KOPT-K1 (cell line): Measurements from ENCODE around the gene SIN3B.

Experiments used
- H3K27ac ChIP-seq: fragments of 200-600 bp; sonication (generic); 2 replicates; pipeline ENCODE4 v1.5.1; 2016; ENCODE audit warnings: antibody characterized with exemption, mild to moderate bottlenecking, low read depth, low read length; ENCODE audit not compliant: poor library complexity, severe bottlenecking
- H3K36me3 ChIP-seq: fragments of 200-600 bp; sonication (generic); 2 replicates; pipeline ENCODE4 v1.5.1; 2017; ENCODE audit warnings: antibody characterized with exemption, mild to moderate bottlenecking, low read length, moderate library complexity; ENCODE audit not compliant: insufficient read depth
- H3K9me3 ChIP-seq: fragments of 200-600 bp; sonication (generic); 2 replicates; pipeline ENCODE4 v1.5.1; 2017; ENCODE audit warnings: antibody characterized with exemption, low read length, mild to moderate bottlenecking; ENCODE audit not compliant: insufficient read depth, poor library complexity, severe bottlenecking

SIN3B gene

DNA sequence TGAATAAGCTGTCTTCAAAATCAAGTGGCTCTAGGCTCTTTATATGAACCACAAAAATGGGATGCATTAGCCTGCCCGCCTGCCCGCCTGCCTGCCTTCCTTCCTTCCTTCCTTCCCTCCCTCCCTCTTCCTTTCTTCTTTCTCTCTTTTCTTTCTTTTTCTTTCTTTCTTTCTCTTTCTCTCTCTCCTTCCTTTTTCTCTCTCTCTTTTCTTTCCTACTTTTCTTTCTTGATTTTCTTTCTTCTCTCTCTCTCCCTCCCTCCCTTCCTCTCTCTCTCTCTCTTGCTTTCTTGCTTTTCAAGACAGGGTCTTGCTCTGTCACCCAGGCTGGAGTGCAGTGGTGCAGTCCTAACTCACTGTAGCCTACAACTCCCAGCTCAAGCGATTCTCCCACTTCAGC lies 86.5 kb downstream of the SIN3B start:
- peaks cover 37% of the 10 kb centered on the region for H3K9me3 ChIP-seq
- no peak overlapping the region for H3K27ac ChIP-seq
- H3K36me3 ChIP-seq: no peaks in the 10 kb centered on the region

DNA sequence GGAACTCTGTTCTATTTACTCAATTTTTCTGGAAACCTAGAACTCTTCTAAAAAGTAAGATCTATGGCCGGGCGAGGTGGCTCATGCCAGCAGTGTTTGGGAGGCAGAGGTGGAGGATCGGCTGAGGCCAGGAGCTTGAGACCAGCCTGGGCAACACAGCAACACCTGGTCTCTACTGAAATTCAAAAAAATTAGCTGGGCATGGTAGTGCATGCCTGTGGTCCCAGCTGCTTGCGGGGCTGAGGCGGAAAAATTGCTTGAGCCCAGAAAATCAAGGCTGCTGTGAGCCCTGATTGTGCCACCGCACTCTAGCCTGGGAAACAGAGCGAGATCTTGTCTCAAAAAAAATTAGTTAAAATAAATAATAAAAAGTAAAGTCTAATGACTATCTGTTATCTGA lies 88.2 kb downstream of the SIN3B start:
- Histone ChIP-seq H3K27ac (no peak overlapping the region), H3K36me3 (no peaks in the 10 kb centered on the region), H3K9me3 (peaks cover 33% of the 10 kb centered on the region)

DNA sequence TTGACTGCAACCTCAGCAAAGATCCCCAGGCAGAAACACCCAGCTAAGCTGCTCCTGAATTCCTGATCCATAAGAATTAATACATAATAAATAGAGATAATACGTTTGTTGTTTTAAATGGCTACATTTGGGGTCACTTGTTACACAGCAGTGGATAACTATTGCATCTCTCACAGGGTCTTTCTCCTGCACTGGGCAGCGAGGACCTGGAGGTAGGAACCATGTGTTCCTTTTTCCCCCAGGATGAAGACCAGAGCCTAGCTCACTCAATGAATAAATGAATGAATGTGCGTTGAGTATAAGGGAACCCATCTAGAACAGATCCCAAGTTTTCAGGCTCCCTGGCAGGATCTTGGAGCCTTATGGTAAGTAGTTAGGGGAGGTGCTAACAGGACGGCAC lies 90.3 kb downstream of the SIN3B start:
- H3K9me3 ChIP-seq: peaks cover 16% of the 10 kb centered on the region
- no peaks in the 10 kb centered on the region for H3K36me3 ChIP-seq
- no peak overlapping the region for H3K27ac ChIP-seq

DNA sequence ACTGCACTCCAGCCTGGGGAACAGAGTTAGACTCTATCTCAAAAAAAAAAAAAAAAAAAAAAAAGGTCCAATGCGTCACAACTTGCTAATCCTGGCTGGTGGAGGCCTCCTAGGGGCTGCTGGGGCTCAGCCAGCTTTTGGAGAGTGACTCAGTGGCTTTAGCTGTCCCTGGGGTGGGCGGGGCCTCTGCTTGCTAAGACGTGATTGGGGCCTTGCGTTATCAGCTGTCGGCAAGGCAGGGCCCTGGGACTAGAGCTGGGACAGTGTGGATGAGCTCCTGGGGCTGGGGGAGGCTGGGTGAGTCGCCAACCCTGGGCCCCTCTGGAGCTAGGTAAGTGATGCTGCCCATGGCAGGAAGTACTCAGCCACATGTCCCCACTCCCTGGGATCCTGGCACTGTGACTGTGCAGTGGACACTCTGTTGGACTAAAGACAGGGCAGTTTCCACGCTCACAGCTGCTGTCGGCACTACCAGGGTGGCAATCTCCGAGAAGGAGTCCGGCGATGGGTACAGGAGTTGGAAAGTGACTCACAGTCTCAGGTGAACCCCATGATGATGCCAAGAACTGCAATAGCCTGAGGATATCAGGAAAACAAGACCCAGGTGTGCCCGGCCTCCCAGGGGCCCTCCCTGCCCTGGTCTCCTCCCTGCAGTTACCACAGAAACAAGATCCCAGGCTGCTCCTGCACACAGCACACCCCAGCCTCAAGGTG lies 91.8 kb downstream of the SIN3B start:
- H3K36me3 ChIP-seq: no peaks in the 10 kb centered on the region
- no peak overlapping the region for H3K27ac ChIP-seq
- H3K9me3 ChIP-seq: peaks cover 16% of the 10 kb centered on the region

DNA sequence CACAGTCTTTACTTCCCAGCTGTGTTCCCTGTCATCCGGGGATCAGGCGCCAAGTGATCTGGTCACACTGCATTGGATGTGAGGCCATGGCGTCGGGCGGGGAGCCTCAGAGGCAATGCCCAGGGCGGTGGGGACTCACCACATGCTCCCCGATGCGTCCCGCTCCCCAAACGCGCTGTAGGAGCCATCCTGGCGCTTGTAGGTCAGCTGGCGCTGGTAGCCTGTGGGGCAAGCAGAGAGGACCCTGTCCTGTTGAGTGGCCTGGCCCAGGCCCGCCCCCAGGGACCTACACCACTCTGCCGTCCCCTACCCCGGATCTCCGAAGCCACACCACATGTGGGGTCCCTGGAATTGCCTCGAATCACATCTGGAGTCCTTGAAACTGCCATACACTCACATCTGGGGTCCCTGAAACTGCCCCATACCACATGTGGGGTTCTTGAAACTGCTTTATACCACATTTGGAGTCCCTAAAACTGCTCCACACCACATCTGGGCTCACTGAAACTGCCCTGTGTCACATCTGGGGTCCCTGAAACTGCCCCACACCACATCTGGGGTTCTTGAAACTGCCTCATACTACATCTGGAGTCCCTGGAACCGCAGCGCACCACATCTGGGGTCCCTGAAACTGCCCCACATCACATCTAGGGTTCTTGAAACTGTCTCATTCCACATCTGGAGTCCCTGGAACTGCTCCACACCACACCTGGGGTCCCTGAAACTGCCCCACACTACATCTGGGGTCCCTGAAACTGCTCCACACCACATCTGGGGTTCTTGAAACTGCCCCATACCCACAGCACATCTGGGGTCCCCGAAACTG lies 92.8 kb downstream of the SIN3B start:
- H3K36me3 ChIP-seq: no peaks in the 10 kb centered on the region
- no peak overlapping the region for H3K27ac ChIP-seq
- peaks cover 16% of the 10 kb centered on the region for H3K9me3 ChIP-seq

DNA sequence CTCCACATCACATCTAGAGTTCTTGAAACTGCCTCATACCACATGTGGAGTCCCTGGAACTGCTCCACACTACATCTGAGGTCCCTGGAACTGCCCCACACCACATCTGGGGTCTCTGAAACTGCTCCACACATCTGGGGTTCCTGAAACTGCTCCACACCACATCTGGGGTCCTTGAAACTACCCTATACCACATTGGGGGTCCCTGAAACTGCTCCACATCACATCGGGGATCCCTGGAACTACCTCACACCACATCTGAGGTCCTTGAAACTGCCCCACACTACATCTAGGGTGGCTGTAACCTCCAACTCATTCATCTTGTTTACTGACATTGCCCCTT lies 93.4 kb downstream of the SIN3B start:
- Histone ChIP-seq H3K36me3 (no peaks in the 10 kb centered on the region), H3K27ac (no peak overlapping the region), H3K9me3 (peaks cover 17% of the 10 kb centered on the region)

DNA sequence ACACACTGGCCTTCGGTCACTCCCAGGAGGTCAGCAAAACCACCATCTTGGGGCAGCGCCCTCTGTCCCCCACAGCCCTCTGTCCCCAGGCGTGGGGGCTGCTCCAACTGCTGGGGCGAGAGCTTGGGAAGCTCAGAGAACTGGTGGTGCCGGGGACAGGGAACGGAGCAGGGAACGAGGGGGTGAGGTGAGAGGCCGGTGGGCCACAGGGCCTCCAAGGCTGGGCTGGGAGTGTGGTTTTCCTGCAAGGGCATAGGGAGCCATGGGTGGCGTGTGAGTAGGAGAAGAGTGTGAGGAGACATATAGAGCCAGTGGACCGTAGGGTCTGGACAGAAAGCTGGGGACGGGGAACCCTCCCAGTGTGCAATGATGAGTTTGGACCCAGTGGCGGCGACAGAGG lies 93.8 kb downstream of the SIN3B start:
- peaks cover 21% of the 10 kb centered on the region for H3K9me3 ChIP-seq
- no peaks in the 10 kb centered on the region for H3K36me3 ChIP-seq
- H3K27ac ChIP-seq: no peak overlapping the region

DNA sequence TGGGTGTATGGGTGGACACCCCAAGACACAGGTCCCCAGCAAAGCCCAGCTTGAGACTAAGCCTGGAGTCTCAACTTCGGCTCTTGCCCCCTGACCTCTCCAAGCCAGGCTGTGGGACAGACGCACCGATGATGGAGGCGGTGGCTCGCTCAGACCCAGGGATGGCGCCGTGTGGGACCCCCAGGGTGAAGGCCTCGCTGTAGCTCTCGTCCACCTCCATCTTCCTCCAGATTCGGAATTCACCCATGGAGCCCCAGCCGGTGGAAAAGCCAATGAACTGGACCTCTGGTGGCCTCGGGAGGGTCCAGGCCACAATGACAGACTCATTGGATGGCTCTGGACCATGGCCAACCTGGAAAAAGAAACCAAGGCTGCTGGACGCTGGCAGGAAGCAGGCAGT lies 98.7 kb downstream of the SIN3B start:
- H3K27ac ChIP-seq: no peak overlapping the region
- peaks cover 24% of the 10 kb centered on the region for H3K9me3 ChIP-seq
- no peaks in the 10 kb centered on the region for H3K36me3 ChIP-seq

DNA sequence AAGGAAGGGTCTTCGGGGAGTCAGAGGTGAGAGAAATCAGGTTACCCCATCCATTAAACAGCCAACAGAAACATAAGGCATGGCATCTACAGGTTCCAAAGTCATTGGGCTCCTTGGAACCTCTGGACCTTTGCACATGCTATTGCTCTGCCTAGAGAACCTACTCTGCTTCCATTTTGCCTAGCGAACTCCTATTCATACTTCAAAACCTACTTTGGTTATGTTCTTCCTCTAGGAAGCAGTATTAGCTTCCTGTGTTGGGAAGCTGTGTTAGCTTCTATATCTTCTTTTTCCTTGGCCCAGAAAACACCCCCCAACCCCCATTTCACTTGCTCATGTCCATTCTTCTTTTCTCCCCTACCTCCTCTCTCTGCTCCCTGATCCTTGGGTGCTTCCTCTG lies 99.2 kb downstream of the SIN3B start:
- H3K36me3 ChIP-seq: no peaks in the 10 kb centered on the region
- H3K9me3 ChIP-seq: peaks cover 26% of the 10 kb centered on the region
- no peak overlapping the region for H3K27ac ChIP-seq

DNA sequence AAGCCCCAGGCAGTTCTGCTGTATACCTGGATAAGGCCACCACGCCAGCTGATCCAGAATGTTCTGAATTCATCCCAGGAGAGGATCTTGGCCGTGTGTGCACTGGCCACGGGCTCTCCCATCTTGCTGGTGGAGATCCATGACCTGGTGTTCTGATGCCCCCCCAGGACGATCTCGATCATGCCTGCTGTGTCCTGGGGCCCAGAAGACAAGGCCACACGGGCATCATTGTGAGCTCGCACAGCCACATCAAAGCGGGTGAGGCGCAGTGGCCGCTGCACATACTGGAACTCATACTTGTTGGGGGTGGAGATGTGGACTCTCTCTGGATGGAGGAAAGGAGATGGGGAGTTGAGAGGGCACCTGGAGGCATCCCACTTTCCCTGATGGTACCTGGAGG lies 99.7 kb downstream of the SIN3B start:
- H3K36me3 ChIP-seq: no peaks in the 10 kb centered on the region
- peaks cover 32% of the 10 kb centered on the region for H3K9me3 ChIP-seq
- H3K27ac ChIP-seq: no peak overlapping the region
